ENCODE measurements around the gene RFNG.

Gene RFNG

DNA sequence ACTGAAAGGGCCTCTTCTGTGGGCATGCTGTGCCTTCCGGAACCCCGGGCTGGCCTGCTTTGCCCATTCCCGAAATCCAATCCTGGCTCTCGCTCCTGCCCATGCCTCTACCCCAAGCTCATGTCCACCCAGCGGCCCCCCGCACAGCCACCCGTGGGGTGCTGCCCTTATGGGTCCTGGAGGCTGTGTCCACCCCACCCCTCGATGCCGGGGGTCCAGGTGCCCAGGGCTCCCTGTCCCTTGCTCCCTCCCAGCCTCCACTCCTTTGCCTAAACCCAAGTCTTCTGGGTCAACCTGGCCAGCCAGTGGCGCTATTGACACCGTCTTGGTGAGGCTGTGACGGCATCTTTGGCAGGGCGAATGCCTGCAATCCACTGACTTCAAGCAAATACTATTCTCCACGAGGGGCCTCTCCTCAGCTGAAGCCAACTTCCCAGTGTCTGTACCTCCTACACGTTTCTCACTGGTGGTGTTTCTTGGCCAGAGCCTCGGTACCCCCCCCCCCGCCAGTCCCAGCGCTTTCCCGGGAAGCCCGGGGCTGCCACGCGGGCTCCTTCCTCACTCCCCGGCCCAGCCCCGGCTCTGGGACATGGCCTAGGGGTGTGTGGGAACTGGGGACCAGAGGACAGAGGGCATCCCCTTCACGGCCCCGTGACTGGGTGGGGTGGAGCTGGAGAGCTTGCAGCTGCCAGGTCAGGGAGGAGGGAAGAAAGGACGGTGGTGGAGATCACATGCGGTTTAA, 26.2 kb upstream of the RFNG start:
- no peak for DNase-seq (ENCODE audit: low spot score)

DNA sequence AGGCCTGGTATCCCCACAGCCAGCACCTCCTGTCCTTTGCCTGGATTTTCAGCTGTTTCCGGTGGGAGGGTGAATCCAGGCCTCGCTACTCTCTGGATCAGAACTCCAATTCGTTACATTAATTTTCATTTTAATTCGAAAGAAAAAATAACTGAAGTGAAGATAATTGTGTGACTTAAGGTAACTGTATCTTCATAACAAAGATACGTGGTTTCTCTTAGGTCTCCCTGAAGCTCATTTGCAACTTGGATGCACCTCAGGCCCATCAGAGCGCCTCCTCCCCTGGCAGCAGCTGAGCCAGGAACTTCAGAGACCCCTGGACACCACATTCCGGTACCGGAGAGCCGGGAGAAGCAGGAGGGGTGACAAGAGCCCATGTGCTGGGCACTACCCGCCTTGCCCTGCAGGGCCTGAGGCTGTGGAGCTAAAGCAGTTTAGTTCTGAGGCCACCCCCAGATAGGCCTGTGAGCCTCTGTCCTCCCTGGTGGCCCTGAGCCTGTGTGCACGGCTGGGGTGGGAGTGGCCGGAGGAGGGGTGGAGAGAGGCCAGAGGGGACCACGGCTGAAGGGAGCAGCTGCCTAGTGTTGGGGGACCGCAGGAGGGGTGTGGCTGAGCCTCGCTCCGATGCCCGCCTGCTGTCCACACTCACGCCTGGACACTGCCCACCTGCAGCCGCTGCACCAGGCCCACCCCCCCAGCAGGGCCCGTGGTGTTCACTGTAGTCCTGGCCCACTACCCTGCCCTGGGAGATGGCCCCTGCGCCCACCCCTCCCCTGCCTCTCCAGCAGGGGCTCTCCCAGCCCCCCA, 25.4 kb upstream of the RFNG start:
- DNase-seq (ENCODE audit: low spot score): no peak

DNA sequence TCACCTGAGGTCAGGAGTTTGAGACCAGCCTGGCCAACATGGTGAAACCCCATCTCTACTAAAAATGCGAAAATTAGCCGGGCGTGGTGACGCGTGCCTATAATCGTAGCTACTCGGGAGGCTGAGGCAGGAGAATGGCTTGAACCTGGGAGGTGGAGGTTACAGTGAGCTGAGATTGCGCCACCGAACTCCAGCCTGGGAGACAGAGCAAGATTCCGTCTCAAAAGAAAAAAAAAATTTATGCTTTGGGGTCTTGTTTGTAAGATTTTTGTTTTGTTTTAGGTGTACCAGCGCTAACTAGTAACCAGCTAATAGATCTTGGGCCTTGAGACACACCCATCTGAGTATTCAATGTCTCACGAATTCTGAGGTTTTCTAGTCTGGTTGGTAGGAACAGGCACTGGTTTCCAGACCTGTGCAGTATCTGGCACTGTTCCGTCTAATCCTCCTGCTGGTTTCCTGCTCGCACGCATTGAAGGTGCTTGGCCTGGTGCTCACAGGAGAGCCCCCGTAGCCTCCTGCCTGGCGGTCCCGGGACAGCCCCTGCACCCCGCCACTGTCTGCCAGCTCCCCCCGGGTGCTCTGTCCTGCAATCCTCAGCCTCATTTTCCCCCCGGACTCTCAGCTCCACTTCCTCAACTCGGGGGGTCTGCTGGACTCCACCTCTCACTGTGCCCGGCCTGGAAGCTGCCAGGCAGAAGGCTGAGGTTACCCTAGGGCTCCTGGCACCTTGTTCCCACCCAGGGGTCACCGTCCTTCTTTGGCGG, 24.6 kb upstream of the RFNG start:
- no peak for DNase-seq (ENCODE audit: low spot score)

DNA sequence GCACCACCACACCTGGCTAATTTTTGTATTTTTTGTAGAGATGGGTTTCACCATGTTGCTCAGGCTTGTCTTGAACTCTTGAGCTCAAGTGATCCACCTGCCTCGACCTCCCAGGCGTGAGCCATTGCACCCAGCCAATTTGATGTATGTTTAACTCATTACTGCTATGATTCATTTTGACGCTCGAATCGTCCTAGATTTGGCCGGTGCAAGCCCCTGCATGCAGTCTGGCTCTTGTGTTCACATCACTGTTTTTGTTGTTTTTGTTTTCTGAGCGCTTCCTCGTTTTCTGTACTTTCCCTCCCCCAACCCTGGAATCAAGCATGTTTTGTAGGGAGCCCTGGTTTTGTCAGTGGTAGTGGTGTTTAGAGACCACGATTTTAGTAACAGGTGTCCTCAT, 21.8 kb upstream of the RFNG start:
- DNase-seq (ENCODE audit: low spot score): no peak

DNA sequence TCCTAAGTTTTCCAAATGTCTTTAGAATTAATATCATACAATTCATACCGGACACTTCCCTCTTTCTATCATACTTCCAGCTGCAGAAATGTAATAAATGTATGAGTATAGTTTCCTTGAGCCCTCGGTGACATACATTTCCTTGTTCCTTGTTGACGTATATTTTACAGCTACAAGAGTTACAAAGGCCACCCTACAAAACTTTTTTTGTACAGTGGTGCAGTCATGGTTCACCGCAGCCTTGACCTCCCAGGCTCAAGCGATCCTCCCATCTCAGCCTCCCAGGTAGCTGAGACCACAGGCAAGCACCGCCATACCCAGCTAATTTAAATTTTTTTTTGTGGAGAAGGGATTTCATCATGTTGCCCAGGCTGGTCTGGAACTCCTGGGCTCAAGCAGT, 21.2 kb upstream of the RFNG start:
- peak; percentile 30 for DNase-seq (ENCODE audit: low spot score)

DNA sequence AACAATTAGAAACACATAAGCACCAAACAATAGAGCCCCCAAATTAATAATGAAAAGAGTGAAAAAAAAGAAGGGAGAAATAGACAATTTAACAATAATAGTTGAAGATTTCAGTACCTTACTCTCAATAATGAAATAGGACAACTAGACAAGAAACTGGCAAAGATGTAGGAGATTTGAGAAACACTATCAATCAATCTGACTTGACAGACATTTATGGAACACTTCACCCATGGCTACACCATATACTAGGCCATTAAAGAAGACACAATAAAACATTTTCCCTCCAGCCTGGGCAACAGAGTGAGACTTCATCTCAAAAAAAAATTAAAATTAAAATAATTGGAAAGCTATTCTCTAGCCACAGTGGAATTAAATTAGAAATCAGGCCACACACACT, 19.0 kb upstream of the RFNG start:
- no peak for DNase-seq (ENCODE audit: low spot score)

DNA sequence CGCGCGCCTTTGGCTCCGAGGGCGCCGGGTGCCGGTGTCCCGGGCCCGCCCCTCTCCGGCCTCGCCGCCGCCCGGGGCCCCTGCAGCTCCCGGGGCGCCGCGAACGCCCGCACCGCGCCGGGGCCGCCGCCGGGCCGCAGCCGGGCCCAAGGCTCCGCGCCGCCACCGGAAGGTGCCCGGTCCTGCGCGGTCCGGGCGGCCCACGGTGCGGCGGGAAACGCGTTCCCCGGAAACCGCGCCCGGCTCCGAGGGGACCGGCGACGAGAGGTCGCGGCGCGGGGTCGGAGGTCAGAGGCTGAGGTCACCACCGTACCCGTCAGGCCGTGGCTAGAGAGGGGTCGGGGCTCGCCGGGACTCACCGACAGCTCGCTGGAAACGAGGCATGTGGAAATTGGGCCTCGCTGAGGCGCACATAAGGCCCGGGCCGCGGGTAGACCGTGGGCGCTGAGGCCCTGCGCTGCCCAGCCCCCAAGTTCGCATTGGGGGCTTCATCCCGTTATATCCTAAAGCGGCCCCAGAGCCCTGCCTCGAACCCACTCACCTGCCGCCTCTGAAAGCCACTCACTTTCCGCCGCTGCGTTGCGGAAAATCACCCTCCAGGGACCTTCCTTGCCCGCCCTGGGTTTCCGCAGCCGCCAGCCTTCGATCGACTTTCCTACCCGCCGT, 14.2 kb upstream of the RFNG start, which contains the start of gene DUS1L:
Gene DUS1L (minus strand): TSS at position 167 of the 666 bp plus-strand sequence. CDS start 745 bp downstream, outside the sequence.
- peak; percentile 65 for DNase-seq (ENCODE audit: low spot score)

DNA sequence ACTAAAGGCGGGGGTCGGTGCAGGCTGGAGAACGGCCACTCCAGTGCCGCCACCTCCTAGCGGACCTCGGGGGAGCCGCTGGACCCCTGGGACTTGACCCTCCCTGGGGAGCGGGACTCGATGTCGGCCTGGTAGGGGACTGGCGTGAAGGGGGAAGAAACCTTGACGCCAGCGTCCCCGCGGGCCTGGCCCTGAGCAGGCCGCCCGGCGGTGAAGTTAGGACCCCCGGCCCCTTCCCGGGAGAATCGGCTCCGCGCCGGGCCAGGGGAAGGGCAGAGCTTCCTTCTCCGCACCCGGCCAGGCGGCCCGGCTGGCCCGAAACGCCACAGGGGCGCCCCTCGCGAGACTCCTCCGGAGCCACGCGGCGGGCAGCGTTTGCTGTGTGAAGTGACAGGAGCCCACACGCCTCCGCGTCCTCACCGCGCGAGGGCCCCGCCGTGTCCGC, 13.6 kb upstream of the RFNG start:
- no peak for DNase-seq (ENCODE audit: low spot score)

DNA sequence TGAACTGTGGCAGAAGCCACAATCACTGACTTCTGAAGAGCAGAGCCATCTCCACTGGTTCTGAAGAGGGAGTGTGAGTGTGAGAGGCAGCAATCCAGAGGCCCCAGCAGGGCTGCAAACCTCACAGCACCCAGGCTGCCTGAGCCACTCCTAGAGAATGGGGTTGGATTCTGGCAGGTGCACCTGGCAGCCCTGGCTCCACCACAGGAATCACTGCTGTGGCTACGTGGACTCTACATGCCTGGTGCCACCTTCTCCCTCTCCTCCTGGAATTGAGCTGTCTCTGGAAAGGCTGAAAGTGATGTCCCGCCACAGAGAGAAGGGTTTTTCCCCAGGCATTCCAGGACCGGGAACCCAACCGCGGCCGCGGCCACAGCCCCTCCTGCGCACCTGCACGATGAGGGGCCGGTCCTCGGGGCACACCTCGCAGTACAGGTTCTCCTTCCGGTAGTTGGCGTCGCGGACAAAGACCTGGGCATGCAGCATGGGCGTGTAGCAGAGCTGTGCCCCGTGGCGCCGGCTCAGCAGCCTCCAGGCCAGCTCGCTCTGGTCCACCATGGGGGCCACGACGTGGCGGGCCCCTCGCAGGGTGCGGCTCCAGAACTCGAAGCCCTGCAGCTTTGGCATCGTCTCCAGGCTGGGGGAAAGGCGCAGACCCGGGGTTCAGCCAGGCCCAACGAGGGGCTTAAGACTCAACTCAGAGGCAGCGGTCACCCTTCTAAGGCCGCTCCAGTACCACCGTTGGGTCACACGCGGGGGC, 13.0 kb upstream of the RFNG start:
- peak; percentile 50 for DNase-seq (ENCODE audit: low spot score)

DNA sequence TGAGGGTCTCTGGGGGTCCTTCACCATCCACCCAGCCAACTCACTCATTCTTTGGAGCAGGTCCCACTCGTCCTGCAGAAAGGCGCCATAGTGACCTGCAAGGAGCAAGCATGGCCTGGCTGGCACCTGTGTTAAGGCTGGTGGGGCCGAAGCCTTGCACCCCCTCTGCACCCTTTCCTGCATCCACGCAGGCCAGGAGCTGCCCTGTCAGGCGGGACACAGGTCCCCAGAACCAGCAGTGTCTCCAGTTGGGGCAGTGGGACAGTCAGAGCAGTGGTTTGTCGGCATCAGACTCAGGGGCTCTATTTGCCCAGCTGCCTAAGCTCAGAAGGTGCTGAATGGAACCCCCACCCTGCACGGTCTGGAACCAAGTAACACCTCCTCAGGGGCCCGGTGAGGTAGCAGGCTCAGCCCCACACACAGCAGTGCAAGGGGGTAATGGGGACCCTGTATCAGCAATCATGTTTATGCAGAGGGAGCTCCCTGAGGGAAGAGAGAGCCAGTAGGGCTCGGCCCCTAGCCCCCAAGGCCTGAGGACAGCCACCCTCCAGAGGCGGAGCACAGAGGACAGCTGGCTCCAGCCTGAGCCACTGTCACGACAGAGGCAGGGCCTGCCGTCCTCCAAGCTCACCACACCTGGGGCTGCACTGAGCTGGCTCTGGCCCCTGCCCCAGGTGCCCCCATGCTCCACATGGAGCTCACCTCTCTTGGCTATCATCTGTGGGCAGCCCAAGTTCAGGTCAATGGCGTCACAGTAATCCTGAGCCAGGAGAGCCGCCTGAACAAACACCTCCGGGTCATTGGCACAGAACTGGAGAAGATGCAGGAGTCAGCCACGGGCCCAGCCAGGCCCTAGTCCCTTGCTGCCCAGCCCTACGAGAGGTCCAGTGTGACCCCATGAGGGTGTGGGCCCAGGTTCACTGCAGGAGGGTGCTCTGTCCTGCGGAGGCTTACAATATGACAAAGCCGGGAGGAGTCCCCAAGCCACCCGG, 12.1 kb upstream of the RFNG start:
- no peak for DNase-seq (ENCODE audit: low spot score)

DNA sequence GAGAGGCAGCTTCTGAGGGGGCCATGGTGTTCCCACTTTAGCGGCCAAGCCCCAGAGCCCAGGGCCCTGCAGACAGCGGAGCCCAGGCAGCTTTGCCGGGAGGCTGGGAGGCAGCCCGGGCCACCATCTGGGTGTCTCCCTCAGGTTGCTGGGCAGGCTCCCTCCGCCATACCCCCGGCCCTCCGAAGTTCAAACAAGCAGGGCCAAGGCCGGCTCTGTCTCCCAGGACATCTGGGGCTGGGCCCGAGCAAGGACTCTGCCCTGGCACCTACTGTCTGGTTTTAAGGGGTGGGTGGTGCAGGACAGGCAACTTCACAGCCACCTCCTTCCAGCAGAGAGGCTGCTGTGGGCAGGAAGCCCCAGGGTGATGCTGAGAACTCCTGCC, 11.4 kb upstream of the RFNG start:
- no peak for DNase-seq (ENCODE audit: low spot score)

DNA sequence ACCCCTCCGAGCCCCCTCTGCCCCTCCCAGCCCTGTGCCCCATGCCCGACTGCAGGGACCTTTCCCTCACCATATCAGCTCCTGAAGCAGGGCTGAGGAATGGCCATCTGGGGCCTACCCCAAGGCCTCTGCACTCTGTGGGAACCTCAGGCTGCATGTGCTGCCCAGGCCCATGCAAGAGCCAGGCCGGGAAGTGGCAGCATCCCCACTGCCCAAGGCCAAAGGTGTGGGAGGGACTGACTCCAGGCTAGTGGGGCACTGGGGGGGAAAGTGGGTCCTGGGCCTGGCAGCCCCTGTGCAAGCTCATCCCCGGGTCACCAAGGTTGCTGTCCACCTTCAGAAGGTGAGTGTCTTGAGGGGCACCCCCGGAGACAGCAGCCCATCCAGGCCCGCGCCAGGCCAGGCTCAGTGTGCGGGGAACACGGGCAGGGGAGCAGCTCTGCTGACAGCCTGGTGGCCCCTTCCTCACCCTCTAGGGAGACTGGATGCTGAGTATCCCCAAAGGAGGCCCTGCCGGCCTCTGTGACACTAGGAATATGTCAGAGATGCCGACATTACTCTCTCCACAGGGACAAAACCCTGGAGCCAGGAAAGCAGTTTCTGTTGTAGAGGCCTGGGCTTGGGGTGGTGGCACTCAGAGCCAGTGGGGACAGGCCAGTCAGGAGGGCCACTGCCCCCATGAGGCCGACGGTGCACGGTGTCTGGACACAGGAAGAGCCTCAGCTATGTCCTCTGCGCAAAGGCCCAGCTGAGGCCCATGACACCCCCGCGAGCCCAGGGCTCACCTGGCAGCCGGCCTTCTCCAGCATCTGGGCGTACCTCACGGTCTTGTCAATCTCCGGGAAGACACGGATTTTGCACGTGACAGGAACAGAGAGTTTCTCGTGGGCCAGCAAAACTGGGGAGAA, 10.7 kb upstream of the RFNG start:
- no peak for DNase-seq (ENCODE audit: low spot score)

DNA sequence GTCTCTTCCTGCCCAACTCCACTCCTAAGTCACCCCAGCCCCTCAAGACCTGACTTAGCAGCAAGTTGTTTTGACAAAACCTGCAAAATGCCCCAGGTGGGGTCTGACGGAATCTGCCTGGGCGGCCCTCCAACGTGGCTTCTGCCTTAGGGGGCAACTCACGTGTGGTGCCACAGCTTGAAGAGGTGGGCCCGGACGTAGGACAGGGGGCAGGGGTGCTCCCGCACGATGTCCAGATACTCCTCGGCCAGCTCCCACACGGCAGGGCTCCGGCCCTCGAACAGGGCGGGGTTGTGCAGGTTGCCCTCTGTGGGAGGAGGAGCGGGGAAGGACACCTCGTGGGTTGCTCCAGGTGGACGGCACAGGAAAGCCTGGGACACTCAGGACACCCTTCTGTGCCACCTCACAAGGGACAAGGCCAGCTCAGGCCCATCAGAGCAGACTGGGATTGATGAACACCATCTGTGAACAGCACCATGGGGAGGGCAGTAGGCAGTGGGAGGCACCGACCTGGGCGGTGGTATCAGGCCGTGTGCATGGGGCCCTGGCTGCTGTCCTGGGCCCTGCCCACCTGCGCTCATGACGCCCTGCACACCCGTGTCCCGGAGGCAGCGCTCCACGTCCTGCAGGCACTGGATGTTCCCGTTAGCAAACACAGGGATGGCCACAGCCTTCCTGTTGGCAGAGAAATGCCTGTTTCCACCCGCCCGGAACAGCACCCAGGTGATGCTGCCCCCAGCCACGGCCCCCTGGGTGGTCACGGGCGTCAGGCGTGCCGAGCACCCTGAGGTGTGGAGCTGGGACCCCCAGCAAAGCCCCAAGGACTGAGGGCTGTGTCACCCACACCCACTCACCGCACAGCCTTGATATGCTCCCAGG, 9.7 kb upstream of the RFNG start:
- no peak for DNase-seq (ENCODE audit: low spot score)

DNA sequence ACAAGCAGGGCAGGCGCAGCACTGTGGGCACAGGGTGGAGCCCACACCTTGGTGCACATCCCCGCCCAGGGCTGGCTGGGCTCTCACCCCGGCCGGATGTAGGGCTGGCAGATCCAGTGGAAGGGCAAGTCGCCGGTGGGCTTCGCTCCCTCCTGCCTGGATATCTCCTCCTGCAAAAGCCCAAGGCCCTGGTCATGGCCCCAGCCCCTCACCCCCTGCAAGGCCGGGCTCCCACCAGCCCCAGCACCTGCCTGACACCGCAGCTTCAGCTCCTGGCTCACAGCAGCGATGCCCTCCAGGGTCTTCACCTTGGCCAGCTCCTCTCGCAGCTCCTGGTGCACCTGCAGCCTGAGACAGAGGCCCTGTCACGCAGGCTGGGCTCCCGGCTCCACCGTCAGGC, 9.0 kb upstream of the RFNG start:
- DNase-seq (ENCODE audit: low spot score): no peak

DNA sequence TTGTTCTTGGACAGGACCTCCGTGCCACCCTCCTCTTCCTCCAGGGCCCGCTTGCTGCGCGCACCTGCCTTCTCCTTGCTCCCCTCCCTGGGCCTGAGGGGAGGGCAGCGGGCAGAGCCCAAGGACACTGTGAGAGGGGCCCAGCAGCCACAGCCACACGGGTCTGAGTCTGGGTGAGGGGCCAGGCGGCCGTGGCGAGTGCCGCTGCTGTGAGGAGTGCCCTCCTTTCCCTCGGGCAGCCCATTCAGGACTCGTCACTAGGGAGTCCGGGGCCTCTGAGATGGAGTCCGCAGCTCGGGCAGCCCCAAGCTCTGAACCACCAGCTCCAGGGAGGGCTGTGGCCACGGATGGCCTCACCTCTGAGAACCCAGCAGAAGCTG, 8.4 kb upstream of the RFNG start:
- no peak for DNase-seq (ENCODE audit: low spot score)

DNA sequence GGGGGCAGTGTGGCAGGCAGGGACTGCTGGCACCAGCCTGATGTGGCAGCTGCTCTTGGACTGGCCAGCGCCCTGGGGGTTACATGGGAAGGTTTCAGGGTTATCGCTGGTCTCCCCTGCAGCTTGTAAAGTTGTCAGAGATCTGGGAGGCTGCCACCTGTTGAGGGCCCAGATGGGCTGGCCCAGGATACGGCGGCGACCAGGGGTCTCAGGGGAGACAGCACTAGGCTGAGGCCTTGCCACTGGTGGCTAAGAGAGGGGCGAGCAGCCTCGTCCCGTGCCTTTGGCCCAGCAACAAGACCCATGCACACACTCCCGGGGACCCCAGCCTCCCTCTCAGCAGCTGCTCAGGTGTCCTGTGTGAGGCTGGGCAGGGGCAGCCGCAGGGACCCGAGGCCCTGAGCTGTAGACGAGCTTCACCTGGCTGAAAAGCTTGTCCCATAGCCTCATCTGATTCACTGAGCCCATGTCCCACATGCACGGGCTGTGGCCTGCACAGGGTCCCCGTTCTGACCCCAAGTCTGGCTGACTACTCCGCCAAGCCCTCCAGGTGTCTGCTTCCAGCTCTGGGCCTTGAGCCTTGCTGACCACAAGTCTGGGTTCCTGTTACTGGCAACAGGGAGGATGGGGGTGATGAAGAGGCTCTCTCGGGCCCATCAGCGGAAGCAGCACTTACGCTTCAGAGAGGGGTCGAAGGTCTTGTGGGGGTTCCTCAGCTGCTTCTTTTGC, 7.8 kb upstream of the RFNG start:
- no peak for DNase-seq (ENCODE audit: low spot score)

DNA sequence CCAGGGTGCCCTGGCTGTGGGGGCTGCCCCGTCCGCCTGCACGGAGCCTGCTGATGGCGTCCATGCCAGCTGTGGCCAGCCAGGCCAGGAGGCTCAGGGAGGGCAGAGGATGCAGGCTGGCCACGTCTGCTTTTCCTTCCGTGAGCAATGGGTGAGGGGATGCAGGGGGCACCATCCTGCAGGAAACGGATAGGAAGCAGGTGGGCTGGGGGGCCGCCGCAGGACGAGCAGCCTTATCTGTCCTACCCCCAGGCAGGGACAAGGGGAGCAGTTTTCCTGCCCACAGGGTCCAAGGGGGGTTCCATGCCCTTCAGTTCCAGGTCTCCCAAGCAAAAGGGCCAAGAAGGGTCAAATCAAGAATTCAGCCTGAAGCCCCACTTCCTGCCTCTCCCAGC, 7.2 kb upstream of the RFNG start:
- DNase-seq (ENCODE audit: low spot score): no peak
